ENCODE measurements around the gene ADGRE2. TPM values are rescaled to one million over a fixed set of nuclear protein-coding genes. Genes with fewer than 3 reads are reported as not detected.

The ADGRE2 gene
- total RNA-seq, 1 donor from 2014 or later: 3.6 TPM

DNA sequence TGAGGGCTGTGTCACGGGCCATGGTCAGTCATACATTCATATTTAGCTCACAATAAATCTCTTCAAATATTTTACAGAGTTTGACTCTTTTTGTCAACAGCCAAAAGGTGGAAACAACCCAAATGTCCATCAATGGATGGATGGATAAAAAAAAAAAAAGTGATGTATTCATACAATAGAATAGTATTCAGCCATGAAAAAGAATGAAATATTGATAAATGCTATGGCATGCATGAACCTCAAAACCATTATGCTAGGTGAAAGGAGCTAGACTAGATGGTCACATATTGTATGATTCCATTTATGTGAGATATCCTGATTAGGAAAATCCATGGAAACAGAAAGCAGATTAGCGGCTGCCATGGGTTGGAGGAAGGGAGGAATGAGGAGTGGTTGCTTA is 16.2 kb downstream of the ADGRE2 start:
- no peak for DNase-seq (ENCODE audit: low spot score)
- intact Hi-C loops (cut with micrococcal nuclease): no loop called here
- Mint-ChIP-seq H3K36me3 (ENCODE audit: low read depth) (peaks cover 3% of the 10 kb centered on the region), H3K4me3 (ENCODE audit: low read depth) (no peak overlapping the region), H3K4me1 (ENCODE audit: low read depth) (no peaks in the 10 kb centered on the region), H3K27ac (no peak overlapping the region), H3K27me3 (ENCODE audit: low read depth) (no peaks in the 10 kb centered on the region), H3K9me3 (no peaks in the 10 kb centered on the region)

DNA sequence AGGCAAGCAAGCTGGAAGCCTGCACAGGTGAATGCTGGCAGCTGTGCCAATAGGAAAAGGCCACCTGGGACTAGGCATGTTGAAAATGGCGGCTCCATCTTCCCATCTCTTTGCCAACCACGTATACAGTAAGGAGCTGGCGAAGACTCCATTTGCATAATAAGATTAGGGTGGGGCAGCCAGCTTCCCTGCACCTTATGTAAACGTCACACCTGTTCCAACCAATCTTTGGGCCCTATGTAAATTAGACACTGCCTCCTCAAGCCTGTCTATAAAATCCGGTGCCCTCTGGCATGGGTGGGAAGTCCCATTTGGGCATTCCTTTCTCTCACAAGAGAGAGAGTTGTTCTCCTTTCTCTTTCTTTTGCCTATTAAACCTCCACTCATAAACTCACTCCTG is 16.8 kb downstream of the ADGRE2 start:
- no peak for DNase-seq (ENCODE audit: low spot score)
- Mint-ChIP-seq H3K9me3 (no peaks in the 10 kb centered on the region), H3K27me3 (ENCODE audit: low read depth) (no peaks in the 10 kb centered on the region), H3K27ac (no peak overlapping the region), H3K36me3 (ENCODE audit: low read depth) (peaks cover 3% of the 10 kb centered on the region), H3K4me3 (ENCODE audit: low read depth) (no peak overlapping the region), H3K4me1 (ENCODE audit: low read depth) (no peaks in the 10 kb centered on the region)
- intact Hi-C loops (cut with micrococcal nuclease): no loop called here

DNA sequence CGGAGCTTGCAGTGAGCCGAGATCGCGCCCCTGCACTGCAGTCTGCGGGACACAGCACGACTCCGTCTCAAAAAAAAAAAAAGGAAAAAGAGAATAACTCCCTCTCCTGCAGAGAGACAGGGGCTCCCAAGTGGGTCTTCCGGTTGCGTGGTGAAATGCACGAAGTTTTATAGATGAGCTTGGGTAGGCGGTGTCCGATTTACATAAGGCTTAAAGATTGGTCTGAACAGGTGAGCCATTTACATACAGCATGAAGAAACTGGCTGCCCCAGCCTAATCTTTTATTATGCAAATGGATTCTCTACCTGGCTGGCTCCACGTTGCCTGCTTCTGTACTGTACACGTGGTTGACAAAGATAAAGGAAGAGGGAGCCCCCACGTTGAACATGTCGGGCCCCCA is 19.5 kb downstream of the ADGRE2 start:
- DNase-seq (ENCODE audit: low spot score): no peak
- H3K27ac Mint-ChIP-seq: no peak overlapping the region
- H3K27me3 Mint-ChIP-seq (ENCODE audit: low read depth): no peaks in the 10 kb centered on the region
- H3K9me3 Mint-ChIP-seq: no peaks in the 10 kb centered on the region
- H3K4me3 Mint-ChIP-seq (ENCODE audit: low read depth): no peak overlapping the region
- H3K36me3 Mint-ChIP-seq (ENCODE audit: low read depth): no peaks in the 10 kb centered on the region
- H3K4me1 Mint-ChIP-seq (ENCODE audit: low read depth): no peaks in the 10 kb centered on the region
- intact Hi-C loops (cut with micrococcal nuclease): no loop called here

DNA sequence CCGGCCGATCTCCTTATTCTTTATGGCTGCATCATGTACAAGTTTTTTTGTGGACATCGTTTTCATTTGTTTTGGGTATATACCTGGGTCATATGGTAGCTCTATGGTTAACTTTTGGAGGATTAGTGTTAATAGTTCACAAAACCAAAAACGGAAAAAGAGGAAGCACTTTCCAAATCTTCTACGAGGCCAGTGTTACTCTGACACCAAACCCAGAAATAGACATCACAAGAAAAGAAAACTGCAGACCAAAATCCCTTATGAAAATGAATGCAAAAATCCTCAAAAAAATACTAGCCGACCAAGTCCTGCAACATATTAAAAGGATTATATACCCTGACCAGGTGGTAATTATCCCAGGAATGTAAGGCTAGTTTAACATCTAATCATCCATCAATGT is 29.8 kb downstream of the ADGRE2 start:
- H3K4me3 Mint-ChIP-seq (ENCODE audit: low read depth): no peak overlapping the region
- no peaks in the 10 kb centered on the region for H3K4me1 Mint-ChIP-seq (ENCODE audit: low read depth)
- no peaks in the 10 kb centered on the region for H3K9me3 Mint-ChIP-seq
- no peak overlapping the region for H3K27ac Mint-ChIP-seq
- no peaks in the 10 kb centered on the region for H3K36me3 Mint-ChIP-seq (ENCODE audit: low read depth)
- H3K27me3 Mint-ChIP-seq (ENCODE audit: low read depth): no peaks in the 10 kb centered on the region
- intact Hi-C loops (cut with micrococcal nuclease): no loop called here
- no peak for DNase-seq (ENCODE audit: low spot score)

DNA sequence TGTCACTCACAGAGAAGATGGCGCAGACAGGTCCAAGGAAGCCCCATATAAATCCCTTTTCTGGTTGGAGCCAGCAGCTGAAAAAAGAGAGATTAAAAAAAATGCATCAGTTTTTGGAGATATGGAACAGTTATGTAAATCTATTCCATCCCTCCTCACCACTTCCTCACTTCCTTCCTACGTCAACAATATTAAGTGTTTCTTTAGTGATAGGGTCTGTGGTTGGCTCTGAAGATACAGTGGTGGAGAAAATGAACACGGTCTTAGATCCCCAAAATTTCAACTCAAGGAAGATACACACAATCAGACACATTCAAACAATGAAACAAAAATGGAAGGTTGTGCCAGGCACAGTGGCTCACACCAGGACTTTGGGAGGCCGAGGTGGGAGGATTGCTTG is 31.5 kb downstream of the ADGRE2 start:
- Mint-ChIP-seq H3K4me1 (ENCODE audit: low read depth) (no peaks in the 10 kb centered on the region), H3K27ac (no peak overlapping the region)

DNA sequence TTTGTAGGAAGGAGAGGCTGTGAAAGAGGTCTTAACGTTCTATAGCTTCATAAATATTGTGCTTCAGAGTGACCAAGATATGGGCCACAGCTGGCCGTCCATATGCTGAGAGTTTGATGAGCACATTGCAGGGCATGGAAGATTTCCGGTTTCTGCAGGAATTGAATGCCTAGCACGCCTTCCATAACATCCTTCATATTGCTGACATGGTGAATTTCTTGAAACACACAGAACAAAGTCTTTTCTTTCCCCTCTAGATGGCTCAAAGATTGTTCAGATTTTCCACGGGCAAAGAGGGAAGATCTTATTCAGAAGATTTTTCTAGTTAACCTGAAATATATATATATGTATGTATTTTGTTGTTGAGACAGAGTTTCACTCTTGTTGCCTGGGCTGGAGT is 42.4 kb downstream of the ADGRE2 start:
- H3K27ac Mint-ChIP-seq: no peak overlapping the region
- no peak overlapping the region for H3K4me3 Mint-ChIP-seq (ENCODE audit: low read depth)
- H3K36me3 Mint-ChIP-seq (ENCODE audit: low read depth): no peaks in the 10 kb centered on the region
- H3K4me1 Mint-ChIP-seq (ENCODE audit: low read depth): no peaks in the 10 kb centered on the region
- no peaks in the 10 kb centered on the region for H3K9me3 Mint-ChIP-seq
- intact Hi-C loops (cut with micrococcal nuclease): no loop called here
- H3K27me3 Mint-ChIP-seq (ENCODE audit: low read depth): no peaks in the 10 kb centered on the region
- no peak for DNase-seq (ENCODE audit: low spot score)

More for the DNA sequence above, 31.5 kb downstream of the ADGRE2 start:
- intact Hi-C loops (cut with micrococcal nuclease): no loop called here
- Mint-ChIP-seq H3K9me3 (no peaks in the 10 kb centered on the region), H3K36me3 (ENCODE audit: low read depth) (no peaks in the 10 kb centered on the region), H3K4me3 (ENCODE audit: low read depth) (no peak overlapping the region), H3K27me3 (ENCODE audit: low read depth) (no peaks in the 10 kb centered on the region)
- DNase-seq (ENCODE audit: low spot score): no peak

DNA sequence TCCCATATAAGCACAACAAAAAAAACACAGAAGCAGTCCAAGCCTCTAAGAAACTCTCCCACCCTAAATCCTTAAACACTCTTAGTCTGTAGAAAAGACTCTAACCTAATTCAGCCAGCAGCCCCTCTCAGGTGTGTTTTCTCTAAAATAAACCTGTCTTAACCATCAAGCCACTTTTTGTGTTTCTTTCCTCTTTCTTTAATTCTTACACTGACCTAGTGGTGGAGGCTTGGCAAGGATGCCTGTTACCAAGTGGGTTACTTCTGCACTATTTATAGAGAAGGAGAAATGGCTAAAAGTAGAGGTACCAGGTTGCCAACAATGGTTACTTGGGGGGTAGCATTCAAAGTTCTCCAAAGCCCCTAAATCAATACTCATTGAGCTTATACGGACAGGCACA is 44.8 kb downstream of the ADGRE2 start:
- H3K4me1 Mint-ChIP-seq (ENCODE audit: low read depth): no peaks in the 10 kb centered on the region
- no peaks in the 10 kb centered on the region for H3K27me3 Mint-ChIP-seq (ENCODE audit: low read depth)
- H3K27ac Mint-ChIP-seq: no peak overlapping the region
- no peak overlapping the region for H3K4me3 Mint-ChIP-seq (ENCODE audit: low read depth)
- no peaks in the 10 kb centered on the region for H3K36me3 Mint-ChIP-seq (ENCODE audit: low read depth)
- peaks cover 6% of the 10 kb centered on the region for H3K9me3 Mint-ChIP-seq
- intact Hi-C loops (cut with micrococcal nuclease): no loop called here
- DNase-seq (ENCODE audit: low spot score): no peak

DNA sequence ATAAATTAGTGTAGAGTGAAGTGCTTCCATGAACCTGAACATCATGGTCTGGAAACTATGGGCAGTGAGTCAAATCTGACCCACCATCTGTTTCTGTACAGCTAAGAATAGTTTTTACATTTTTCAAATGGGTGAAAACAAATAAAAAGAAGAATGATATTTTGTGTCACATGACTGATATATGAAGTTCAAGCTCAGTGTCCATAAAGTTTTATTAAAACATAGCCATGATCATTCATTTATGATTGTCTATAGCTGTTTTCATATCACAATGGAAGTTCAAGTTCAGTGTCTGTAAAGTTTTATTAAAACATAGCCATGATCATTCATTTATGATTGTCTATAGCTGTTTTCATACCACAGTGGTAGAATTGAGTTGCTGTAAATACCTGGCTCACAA is 45.9 kb downstream of the ADGRE2 start:
- intact Hi-C loops (cut with micrococcal nuclease): no loop called here
- H3K27me3 Mint-ChIP-seq (ENCODE audit: low read depth): no peaks in the 10 kb centered on the region

DNA sequence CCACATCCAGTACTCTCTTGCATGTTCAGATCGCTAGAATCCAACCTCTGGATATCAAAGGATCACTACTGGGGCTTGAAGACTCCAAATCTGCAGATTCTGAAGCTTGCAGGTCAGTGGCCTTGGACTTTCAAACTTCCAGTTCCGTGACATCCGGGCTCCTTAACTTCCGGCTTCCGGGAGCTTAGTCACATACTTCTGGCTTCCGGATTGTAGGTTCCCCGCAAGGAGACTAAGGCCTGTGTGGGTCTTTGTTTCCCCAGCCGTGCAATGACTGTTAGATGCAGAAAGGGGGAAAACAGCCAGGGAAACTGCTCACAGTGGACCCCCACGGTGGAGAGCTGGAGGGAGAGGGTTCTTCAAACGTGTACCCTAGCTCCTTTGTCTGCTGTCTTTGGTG is 47.2 kb downstream of the ADGRE2 start:
- Mint-ChIP-seq H3K27me3 (ENCODE audit: low read depth) (no peaks in the 10 kb centered on the region), H3K4me1 (ENCODE audit: low read depth) (no peaks in the 10 kb centered on the region), H3K9me3 (peaks cover 18% of the 10 kb centered on the region)

More for the DNA sequence above, 45.9 kb downstream of the ADGRE2 start:
- no peak for DNase-seq (ENCODE audit: low spot score)
- Mint-ChIP-seq H3K4me1 (ENCODE audit: low read depth) (no peaks in the 10 kb centered on the region), H3K27ac (no peak overlapping the region), H3K36me3 (ENCODE audit: low read depth) (no peaks in the 10 kb centered on the region), H3K9me3 (peaks cover 11% of the 10 kb centered on the region), H3K4me3 (ENCODE audit: low read depth) (no peak overlapping the region)

DNA sequence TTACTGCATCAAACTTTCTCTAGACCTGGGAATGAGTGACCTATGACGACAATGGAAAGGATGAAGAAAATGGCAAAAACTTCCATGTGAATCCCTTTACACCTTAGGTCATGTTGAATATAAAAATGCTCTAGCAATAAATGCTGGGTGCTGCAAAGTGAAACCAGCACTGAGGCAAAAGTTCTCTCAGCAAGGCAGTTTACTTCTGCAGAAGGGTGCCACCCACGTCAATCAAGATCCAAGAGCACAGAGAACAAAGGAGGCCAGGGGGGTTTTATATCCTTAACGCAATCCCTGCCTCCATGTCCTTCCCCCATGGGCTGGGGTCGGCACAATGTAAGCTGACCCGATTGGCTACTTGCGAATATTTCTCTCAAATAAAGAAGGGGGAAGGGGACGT is 49.8 kb downstream of the ADGRE2 start:
- Mint-ChIP-seq H3K27me3 (ENCODE audit: low read depth) (no peaks in the 10 kb centered on the region), H3K4me3 (ENCODE audit: low read depth) (no peak overlapping the region), H3K27ac (no peak overlapping the region), H3K36me3 (ENCODE audit: low read depth) (no peaks in the 10 kb centered on the region), H3K9me3 (peaks cover 34% of the 10 kb centered on the region), H3K4me1 (ENCODE audit: low read depth) (no peaks in the 10 kb centered on the region)
- intact Hi-C loops (cut with micrococcal nuclease): no loop called here
- DNase-seq (ENCODE audit: low spot score): no peak

More for the DNA sequence above, 47.2 kb downstream of the ADGRE2 start:
- no peaks in the 10 kb centered on the region for H3K36me3 Mint-ChIP-seq (ENCODE audit: low read depth)
- H3K27ac Mint-ChIP-seq: no peak overlapping the region
- H3K4me3 Mint-ChIP-seq (ENCODE audit: low read depth): no peak overlapping the region
- intact Hi-C loops (cut with micrococcal nuclease): no loop called here
- no peak for DNase-seq (ENCODE audit: low spot score)

DNA sequence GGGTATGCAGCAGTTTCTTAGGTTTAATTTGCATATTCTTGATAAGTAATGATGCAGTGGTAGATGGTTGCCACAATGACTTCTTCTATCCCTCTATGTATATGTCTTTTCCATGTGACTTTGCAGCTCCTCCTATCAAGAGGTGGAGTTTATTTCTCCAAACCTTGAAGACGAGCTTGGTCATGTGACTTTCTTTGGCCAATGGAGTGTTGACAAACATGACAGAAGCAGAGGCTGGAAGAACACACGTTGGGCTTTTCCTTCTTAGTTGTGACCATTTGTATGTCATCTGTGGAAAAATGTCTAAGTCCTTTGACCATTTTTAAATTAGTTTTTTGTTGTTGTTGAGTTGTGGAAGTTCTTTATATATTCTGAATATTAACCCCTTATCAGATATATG is 56.2 kb downstream of the ADGRE2 start:
- Mint-ChIP-seq H3K9me3 (peaks cover 82% of the 10 kb centered on the region), H3K36me3 (ENCODE audit: low read depth) (peaks cover 40% of the 10 kb centered on the region), H3K27ac (no peak overlapping the region), H3K4me1 (ENCODE audit: low read depth) (no peaks in the 10 kb centered on the region), H3K27me3 (ENCODE audit: low read depth) (no peaks in the 10 kb centered on the region), H3K4me3 (ENCODE audit: low read depth) (no peak overlapping the region)
- intact Hi-C loops (cut with micrococcal nuclease): no loop called here
- DNase-seq (ENCODE audit: low spot score): no peak

DNA sequence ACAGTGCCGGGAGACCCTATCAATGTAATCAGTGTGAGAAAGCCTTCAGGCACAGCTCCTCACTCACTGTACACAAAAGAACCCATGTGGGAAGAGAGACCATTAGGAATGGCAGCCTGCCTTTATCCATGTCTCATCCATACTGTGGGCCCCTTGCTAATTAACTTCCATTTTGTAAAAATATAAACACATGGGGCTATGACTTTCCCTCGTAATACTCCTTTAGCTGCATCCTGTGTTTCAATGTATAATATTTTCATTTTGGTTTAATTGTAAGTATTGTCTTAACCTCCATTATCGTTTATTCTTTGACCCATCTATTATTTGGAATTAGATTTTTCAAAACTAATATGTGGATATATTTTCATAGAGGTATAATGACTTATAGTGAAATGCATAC is 59.2 kb downstream of the ADGRE2 start:
- H3K4me3 Mint-ChIP-seq (ENCODE audit: low read depth): no peak overlapping the region
- H3K36me3 Mint-ChIP-seq (ENCODE audit: low read depth): peaks cover 70% of the 10 kb centered on the region
- peaks cover 90% of the 10 kb centered on the region for H3K9me3 Mint-ChIP-seq
- no peaks in the 10 kb centered on the region for H3K4me1 Mint-ChIP-seq (ENCODE audit: low read depth)
- intact Hi-C loops (cut with micrococcal nuclease): no loop called here
- no peak for DNase-seq (ENCODE audit: low spot score)
- no peak overlapping the region for H3K27ac Mint-ChIP-seq
- H3K27me3 Mint-ChIP-seq (ENCODE audit: low read depth): no peaks in the 10 kb centered on the region

DNA sequence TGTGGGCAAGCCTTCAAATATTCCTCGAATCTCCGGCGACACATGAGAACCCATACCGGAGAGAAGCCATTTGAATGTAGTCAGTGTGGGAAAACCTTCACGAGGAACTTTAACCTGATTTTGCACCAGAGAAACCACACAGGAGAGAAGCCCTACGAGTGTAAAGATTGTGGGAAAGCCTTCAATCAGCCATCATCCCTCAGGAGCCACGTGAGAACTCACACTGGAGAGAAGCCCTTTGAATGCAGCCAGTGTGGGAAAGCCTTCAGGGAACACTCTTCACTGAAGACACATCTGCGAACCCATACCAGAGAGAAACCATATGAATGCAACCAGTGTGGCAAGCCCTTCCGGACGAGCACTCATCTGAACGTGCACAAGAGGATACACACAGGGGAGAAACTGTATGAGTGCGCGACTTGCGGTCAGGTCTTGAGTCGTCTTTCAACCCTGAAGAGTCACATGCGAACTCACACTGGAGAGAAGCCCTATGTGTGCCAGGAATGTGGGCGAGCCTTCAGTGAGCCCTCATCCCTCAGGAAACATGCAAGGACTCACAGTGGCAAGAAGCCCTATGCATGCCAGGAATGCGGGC is 59.7 kb downstream of the ADGRE2 start:
- H3K27me3 Mint-ChIP-seq (ENCODE audit: low read depth): no peaks in the 10 kb centered on the region
- intact Hi-C loops (cut with micrococcal nuclease): no loop called here

DNA sequence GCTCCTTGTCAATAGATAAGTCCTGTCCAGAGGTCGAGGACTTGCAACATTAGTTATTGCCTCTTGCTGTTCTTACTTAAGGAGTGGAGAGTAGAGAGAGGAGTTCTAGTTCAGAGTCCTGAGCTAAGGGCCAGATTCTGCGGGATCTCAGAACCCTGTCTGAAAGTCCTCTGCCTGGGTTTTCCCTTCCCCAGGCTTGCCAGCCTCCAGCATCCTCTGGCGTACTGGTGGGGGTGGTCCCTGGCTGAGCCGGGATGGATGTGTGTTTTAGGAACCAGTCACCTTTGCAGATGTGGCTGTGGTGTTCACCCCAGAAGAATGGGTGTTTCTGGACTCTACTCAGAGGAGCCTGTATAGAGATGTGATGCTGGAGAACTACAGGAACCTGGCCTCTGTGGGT is 62.5 kb downstream of the ADGRE2 start:
- Mint-ChIP-seq H3K4me1 (ENCODE audit: low read depth) (no peaks in the 10 kb centered on the region), H3K36me3 (ENCODE audit: low read depth) (peaks cover 86% of the 10 kb centered on the region), H3K9me3 (peaks cover 76% of the 10 kb centered on the region), H3K27ac (no peak overlapping the region), H3K27me3 (ENCODE audit: low read depth) (no peaks in the 10 kb centered on the region), H3K4me3 (ENCODE audit: low read depth) (no peak overlapping the region)
- intact Hi-C loops (cut with micrococcal nuclease): no loop called here
- DNase-seq (ENCODE audit: low spot score): no peak

More for the DNA sequence above, 59.7 kb downstream of the ADGRE2 start:
- H3K36me3 Mint-ChIP-seq (ENCODE audit: low read depth): peaks cover 75% of the 10 kb centered on the region
- H3K4me1 Mint-ChIP-seq (ENCODE audit: low read depth): no peaks in the 10 kb centered on the region
- DNase-seq (ENCODE audit: low spot score): no peak
- peaks cover 87% of the 10 kb centered on the region for H3K9me3 Mint-ChIP-seq
- no peak overlapping the region for H3K4me3 Mint-ChIP-seq (ENCODE audit: low read depth)
- H3K27ac Mint-ChIP-seq: no peak overlapping the region
